IMR-90 (cell line): ENCODE data around the gene HPS4. TPM values are rescaled to one million over a fixed set of nuclear protein-coding genes. Genes with fewer than 3 reads are reported as not detected.

ENCODE experiments used
- ATAC-seq: fragments of 200-7000 bp; cut with Tn5 transposase; 2 replicates; pipeline ENCODE4 v1.9.1; 2020; ENCODE audit warnings: low read depth, mild to moderate bottlenecking, moderate library complexity
- BruUV-seq: library from RNA; stranded (reverse); fragments of 400-500 nt; replicated peaks from 2 replicates; lab custom pipeline; 2021; lab: Mats Ljungman, UMichigan
- CTCF ChIA-PET: fragments of 300-600 bp; formaldehyde crosslinking; extraction: SDS; loops from one replicate; lab custom pipeline; 2021; ENCODE audit warnings: antibody characterized with exemption; lab: Yijun Ruan, JAX
- POLR2A ChIA-PET: fragments of 300-600 bp; sonication (Branson Sonifier 250); formaldehyde crosslinking; loops from one replicate; lab custom pipeline; 2022; ENCODE audit warnings: antibody characterized with exemption; ENCODE audit not compliant: unreplicated experiment; lab: Charles Lee
- DNase-seq: peaks from one replicate; pipeline ENCODE4 v3.0.0; 2013
- H2AFZ ChIP-seq: replicated peaks from 2 replicates; pipeline ENCODE3; 2013; ENCODE audit warnings: low read length, mild to moderate bottlenecking; ENCODE audit not compliant: poor library complexity
- H2AK5ac ChIP-seq: 2 replicates; pipeline ENCODE4 v1.6.1; 2013; ENCODE audit warnings: low read depth, low read length, inconsistent platforms
- H2AK9ac ChIP-seq: replicated peaks from 2 replicates; pipeline ENCODE3; 2013; ENCODE audit warnings: mild to moderate bottlenecking, low read depth, low read length, moderate library complexity; ENCODE audit not compliant: poor library complexity
- H2BK120ac ChIP-seq: 2 replicates; pipeline ENCODE4 v1.6.1; 2013; ENCODE audit warnings: low read depth, low read length, inconsistent platforms
- H2BK15ac ChIP-seq: 3 replicates; pipeline ENCODE4 v1.6.1; 2013; ENCODE audit warnings: low read depth, low read length, inconsistent platforms
- H2BK20ac ChIP-seq: 2 replicates; pipeline ENCODE4 v1.6.1; 2013; ENCODE audit warnings: low read depth, mild to moderate bottlenecking, inconsistent platforms, low read length, moderate library complexity
- H2BK5ac ChIP-seq: 2 replicates; pipeline ENCODE4 v1.6.1; 2013; ENCODE audit warnings: mild to moderate bottlenecking, low read depth, low read length, inconsistent platforms; ENCODE audit not compliant: poor library complexity, severe bottlenecking
- H3K14ac ChIP-seq: replicated peaks from 2 replicates; pipeline ENCODE4 v1.6.1; 2013; ENCODE audit warnings: low read depth, low read length, inconsistent platforms
- H3K18ac ChIP-seq: 2 replicates; pipeline ENCODE4 v1.6.1; 2013; ENCODE audit warnings: low read depth, low read length, control low read depth
- H3K23ac ChIP-seq: 2 replicates; pipeline ENCODE4 v1.6.1; 2013; ENCODE audit warnings: low read depth, low read length, inconsistent platforms
- H3K27ac ChIP-seq: 2 replicates; pipeline ENCODE4 v1.5.1; 2013; ENCODE audit warnings: mild to moderate bottlenecking, control low read depth, low read length; ENCODE audit not compliant: insufficient read depth
- H3K27me3 ChIP-seq: 2 replicates; pipeline ENCODE4 v1.6.1; 2013; ENCODE audit warnings: low read length; ENCODE audit not compliant: control insufficient read depth, insufficient read depth
- H3K36me3 ChIP-seq: 2 replicates; pipeline ENCODE4 v1.6.1; 2013; ENCODE audit warnings: low read length, mixed read lengths; ENCODE audit not compliant: control insufficient read depth, insufficient read depth
- H3K4ac ChIP-seq: 2 replicates; pipeline ENCODE4 v1.6.1; 2013; ENCODE audit warnings: low read depth, low read length, inconsistent platforms
- H3K4me1 ChIP-seq: 2 replicates; pipeline ENCODE4 v1.6.1; 2013; ENCODE audit warnings: low read length, mixed read lengths; ENCODE audit not compliant: control insufficient read depth, insufficient read depth
- H3K4me2 ChIP-seq: 2 replicates; pipeline ENCODE4 v1.6.1; 2013; ENCODE audit warnings: low read depth, mild to moderate bottlenecking, control low read depth, low read length, moderate library complexity
- H3K4me3 ChIP-seq: 2 replicates; pipeline ENCODE4 v1.5.1; 2013; ENCODE audit warnings: low read depth, mild to moderate bottlenecking, control low read depth, low read length, moderate library complexity; ENCODE audit not compliant: insufficient read depth
- H3K56ac ChIP-seq: 2 replicates; pipeline ENCODE4 v1.6.1; 2013; ENCODE audit warnings: low read length, inconsistent platforms; ENCODE audit not compliant: insufficient read depth; ENCODE audit errors: extremely low read depth
- H3K79me1 ChIP-seq, 2 experiments: 2 replicates each; pipeline ENCODE4 v1.6.1; 2013; ENCODE audit warnings: low read length in 2 of 2, inconsistent platforms in 1 of 2, low read depth in 1 of 2
- H3K9ac ChIP-seq: 2 replicates; pipeline ENCODE4 v1.6.1; 2013; ENCODE audit warnings: low read depth, low read length, control low read depth
- H3K9me1 ChIP-seq: 2 replicates; pipeline ENCODE4 v1.6.1; 2013; ENCODE audit warnings: low read length, inconsistent platforms; ENCODE audit not compliant: insufficient read depth
- H3K9me3 ChIP-seq: 2 replicates; pipeline ENCODE4 v1.6.1; 2013; ENCODE audit warnings: low read length; ENCODE audit not compliant: control insufficient read depth, insufficient read depth
- H4K20me1 ChIP-seq: 2 replicates; pipeline ENCODE4 v1.6.1; 2013; ENCODE audit warnings: low read length, inconsistent platforms; ENCODE audit not compliant: insufficient read depth
- H4K5ac ChIP-seq: 2 replicates; pipeline ENCODE4 v1.6.1; 2013; ENCODE audit warnings: mild to moderate bottlenecking, low read depth, low read length, control low read depth
- H4K8ac ChIP-seq, 2 experiments: 2 replicates each; pipeline ENCODE4 v1.6.1; 2013; ENCODE audit warnings: low read depth in 2 of 2, low read length in 2 of 2, control low read depth in 1 of 2, inconsistent platforms in 1 of 2
- H4K91ac ChIP-seq: 2 replicates; pipeline ENCODE4 v1.6.1; 2013; ENCODE audit warnings: low read depth, low read length, inconsistent platforms; ENCODE audit not compliant: insufficient read depth
- BHLHE40 ChIP-seq: fragments of 150-350 bp; IDR thresholded peaks from 2 replicates; pipeline ENCODE4 v1.6.1; 2016; ENCODE audit warnings: mild to moderate bottlenecking, low read depth, low read length
- ELK1 ChIP-seq: fragments of 150-350 bp; IDR thresholded peaks from 2 replicates; pipeline ENCODE4 v1.6.1; 2016; ENCODE audit warnings: low read depth, mild to moderate bottlenecking, low read length, moderate library complexity, borderline replicate concordance
- FOS ChIP-seq: fragments of 150-350 bp; IDR thresholded peaks from 2 replicates; pipeline ENCODE4 v1.6.1; 2016; ENCODE audit warnings: low read depth, low read length
- MAFK ChIP-seq: IDR thresholded peaks from 2 replicates; pipeline ENCODE4 v1.6.1; 2012; ENCODE audit warnings: low read depth, low read length, improper control_type of control experiment
- NFE2L2 ChIP-seq: fragments of 150-350 bp; IDR thresholded peaks from 2 replicates; pipeline ENCODE4 v1.6.1; 2016; ENCODE audit warnings: low read depth, mild to moderate bottlenecking, low read length
- RAD21 ChIP-seq: IDR thresholded peaks from 2 replicates; pipeline ENCODE4 v1.6.1; 2012; ENCODE audit warnings: low read length, improper control_type of control experiment
- RCOR1 ChIP-seq: IDR thresholded peaks from 2 replicates; pipeline ENCODE4 v1.6.1; 2012; ENCODE audit warnings: mild to moderate bottlenecking, low read length, improper control_type of control experiment; ENCODE audit not compliant: insufficient replicate concordance
- RFX5 ChIP-seq: IDR thresholded peaks from 2 replicates; pipeline ENCODE4 v1.8.0; 2012; ENCODE audit warnings: low read depth, mild to moderate bottlenecking, low read length, moderate library complexity
- SMC3 ChIP-seq: fragments of 150-350 bp; IDR thresholded peaks from 2 replicates; pipeline ENCODE4 v1.6.1; 2016; ENCODE audit warnings: low read depth, mild to moderate bottlenecking, antibody characterized with exemption, low read length, moderate library complexity
- WGBS, 2 experiments: methylation state at CpG; one replicate each; pipeline versions ENCODE4 v1.1.5 to v1.1.7; 2013; ENCODE audit warnings: missing lambda C conversion rate in 2 of 2; ENCODE audit not compliant: insufficient read length in 1 of 2; ENCODE audit errors: extremely low coverage in 2 of 2; 5-methylcytosine and 5-hydroxymethylcytosine counted together
- dilution Hi-C: fragments of 300-500 bp; cut with HindIII; formaldehyde crosslinking; loops from one replicate; pipeline ENCODE4 v1.14.3; 2018; ENCODE audit warnings: low sequenced_read_pairs; ENCODE audit not compliant: unreplicated experiment
- in situ Hi-C: fragments of 300-500 bp; cut with MboI; formaldehyde crosslinking; loops from 3 replicates; pipeline ENCODE4 v1.14.3; 2019; ENCODE audit warnings: low sequenced_read_pairs, inconsistent platforms, mixed read lengths
- intact Hi-C: fragments of 100-400 bp; cut with micrococcal nuclease; formaldehyde crosslinking; loops from 2 replicates; pipeline ENCODE4 v1.10.0; 2022
- polyA plus RNA-seq, 3 experiments: library from polyadenylated mRNA; depleted of rRNA; stranded (reverse); fragments of >200 nt; gene quantifications; 2 replicates each; pipeline ENCODE4 v1.2.3, GENCODE V29; 2012; ENCODE audit warnings: low replicate concordance in 1 of 3
- total RNA-seq: library from RNA; depleted of rRNA; stranded (reverse); fragments of >200 nt; gene quantifications from 2 replicates; pipeline ENCODE4 v1.2.3, GENCODE V29; 2012
- TF ChIP-seq, protein P1 (sequence below): fragments of 150-350 bp; IDR thresholded peaks from 2 replicates; pipeline ENCODE4 v1.6.1; 2017; ENCODE audit warnings: mild to moderate bottlenecking, antibody characterized with exemption, low read length, low read depth

The HPS4 gene
- total and polyA plus RNA-seq, 2 of the 4 experiments (the other 2 are of a cell fraction), result 15.8 to 19.0 TPM

DNA sequence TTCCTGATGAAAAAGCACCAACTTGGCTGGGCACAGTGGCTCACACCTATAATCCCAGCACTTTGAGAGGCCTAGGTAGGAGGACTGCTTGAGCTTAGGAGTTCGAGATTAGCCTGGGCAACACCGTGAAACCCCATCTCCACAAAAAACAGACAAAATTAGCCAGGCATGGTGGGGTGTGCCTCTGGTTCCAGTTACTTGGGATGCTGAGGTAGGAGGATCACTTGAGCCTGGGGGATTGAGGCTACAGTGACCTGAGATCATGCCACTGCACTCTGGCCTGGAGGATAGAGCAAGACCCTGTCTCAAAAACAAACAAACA is 3.0 kb downstream of the HPS4 start:
- Histone ChIP-seq H2AK5ac (no peak overlapping the region), H3K18ac (no peak overlapping the region), H2BK5ac (no peak overlapping the region), H3K79me1 (peaks cover 33 to 67% of the 10 kb centered on the region in 2 experiments), H3K9me1 (peaks cover 3% of the 10 kb centered on the region; the same call in 1 of the 2 replicates), H2BK15ac (no peak overlapping the region), H4K8ac (no peak overlapping the region), H3K4me1 (peaks cover 14% of the 10 kb centered on the region), H2AK9ac (no peak overlapping the region), H2BK120ac (no peak overlapping the region), H3K36me3 (peaks cover 12% of the 10 kb centered on the region), H2BK20ac (no peak overlapping the region), H3K14ac (no peak overlapping the region), H3K4me3 (no peak overlapping the region), H4K91ac (no peak overlapping the region), H4K5ac (no peak overlapping the region), H2AFZ (no peak overlapping the region), H3K27ac (no peak overlapping the region), H4K20me1 (no peaks in the 10 kb centered on the region), H3K56ac (no peak overlapping the region), H3K9me3 (no peaks in the 10 kb centered on the region), H3K4ac (no peak overlapping the region), H3K4me2 (no peak overlapping the region), H3K23ac (no peak overlapping the region), H3K27me3 (no peaks in the 10 kb centered on the region), H3K9ac (no peak overlapping the region)
- no peak for DNase-seq
- no peak for TF ChIP-seq SMC3
- no peak for TF ChIP-seq RCOR1
- TF ChIP-seq ELK1, result no peak
- TF ChIP-seq, protein P1, sequence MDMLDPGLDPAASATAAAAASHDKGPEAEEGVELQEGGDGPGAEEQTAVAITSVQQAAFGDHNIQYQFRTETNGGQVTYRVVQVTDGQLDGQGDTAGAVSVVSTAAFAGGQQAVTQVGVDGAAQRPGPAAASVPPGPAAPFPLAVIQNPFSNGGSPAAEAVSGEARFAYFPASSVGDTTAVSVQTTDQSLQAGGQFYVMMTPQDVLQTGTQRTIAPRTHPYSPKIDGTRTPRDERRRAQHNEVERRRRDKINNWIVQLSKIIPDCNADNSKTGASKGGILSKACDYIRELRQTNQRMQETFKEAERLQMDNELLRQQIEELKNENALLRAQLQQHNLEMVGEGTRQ, result no peak
- TF ChIP-seq FOS, result no peak
- TF ChIP-seq BHLHE40, result no peak
- no peak for TF ChIP-seq RFX5
- no peak for TF ChIP-seq RAD21
- TF ChIP-seq MAFK, result no peak
- TF ChIP-seq NFE2L2, result no peak
- dilution Hi-C loops, result no loop called here
- CTCF ChIA-PET, result no interaction called here
- ATAC-seq, result no peak
- intact Hi-C loops, result no loop called here
- POLR2A ChIA-PET, result no interaction called here
- in situ Hi-C loops, result no loop called here
- BruUV-seq, result no TSS peak
- no CpG with 5 or more reads among the region's 2 CpGs for WGBS, 2 experiments
